GM19035 (cell line): ENCODE data around the gene FAM131C.
"Not testable (repeated sequence)": the region's sequence is repeated elsewhere in the genome, so short reads cannot be mapped to it uniquely, and the experiment has no call there.

ENCODE experiments used
- ATAC-seq: cut with Tn5 transposase; IDR thresholded peaks from one replicate; pipeline ENCODE4 v1.9.1; 2021; ENCODE audit not compliant: unreplicated experiment

FAM131C gene

DNA sequence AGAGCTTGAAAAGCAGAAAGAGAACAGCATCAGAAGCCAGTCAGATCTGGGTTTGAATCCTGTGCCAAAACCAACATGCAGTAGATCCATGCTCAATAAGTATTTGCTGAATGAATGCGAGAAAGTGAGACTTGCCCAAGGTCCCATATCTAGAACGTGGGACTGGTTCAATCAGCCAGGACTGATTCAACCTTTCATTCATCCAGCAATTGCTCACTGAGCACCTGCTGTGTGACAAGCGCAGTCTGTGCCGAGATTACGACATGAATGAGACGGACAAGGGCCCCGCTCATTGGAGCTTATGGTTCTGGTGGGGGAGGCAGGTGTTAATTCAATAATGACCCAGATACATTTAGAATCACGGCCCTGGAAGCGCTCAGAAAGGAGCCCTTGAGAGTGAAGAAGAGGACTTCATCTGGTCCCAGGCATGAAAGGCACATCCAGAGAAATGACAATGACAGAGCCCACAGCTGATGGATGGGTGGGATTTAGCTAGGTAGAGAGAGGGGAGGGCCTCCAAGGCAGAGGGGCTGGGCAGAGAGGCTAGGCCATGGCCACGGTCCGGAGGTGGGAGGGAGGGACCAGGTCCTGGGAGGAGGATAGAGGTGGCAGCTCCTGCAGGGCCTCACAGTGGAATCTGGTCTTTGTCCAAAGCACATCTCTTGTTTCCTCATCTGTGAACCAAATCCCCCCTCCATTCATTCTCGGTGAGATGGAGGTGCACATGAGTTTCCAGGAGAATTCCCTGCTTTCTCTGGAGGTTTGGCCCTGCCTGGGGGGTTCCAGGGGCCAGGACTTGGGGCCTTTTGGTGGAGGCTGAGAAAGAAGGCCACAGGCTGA, 4.2 kb upstream of the FAM131C start:
- ATAC-seq: no peak

DNA sequence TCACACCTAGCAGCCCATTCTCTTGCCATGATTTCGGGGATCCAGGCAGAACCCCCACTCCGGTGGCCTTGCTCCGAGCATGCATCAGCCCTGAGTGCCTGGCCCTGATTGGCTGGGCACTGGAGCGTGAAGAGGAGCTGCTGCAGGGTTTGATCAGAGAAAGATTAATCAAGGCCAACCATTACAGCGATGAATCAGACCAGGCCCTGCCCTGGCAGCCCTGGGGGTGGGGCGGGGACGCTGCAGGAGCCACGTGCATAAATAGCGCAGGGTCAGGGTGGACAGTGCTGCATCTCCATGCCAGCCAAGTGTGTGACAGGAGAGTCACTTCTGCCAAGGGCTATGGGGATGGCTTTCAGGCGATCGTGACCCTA, 3.4 kb upstream of the FAM131C start:
- ATAC-seq: no peak

DNA sequence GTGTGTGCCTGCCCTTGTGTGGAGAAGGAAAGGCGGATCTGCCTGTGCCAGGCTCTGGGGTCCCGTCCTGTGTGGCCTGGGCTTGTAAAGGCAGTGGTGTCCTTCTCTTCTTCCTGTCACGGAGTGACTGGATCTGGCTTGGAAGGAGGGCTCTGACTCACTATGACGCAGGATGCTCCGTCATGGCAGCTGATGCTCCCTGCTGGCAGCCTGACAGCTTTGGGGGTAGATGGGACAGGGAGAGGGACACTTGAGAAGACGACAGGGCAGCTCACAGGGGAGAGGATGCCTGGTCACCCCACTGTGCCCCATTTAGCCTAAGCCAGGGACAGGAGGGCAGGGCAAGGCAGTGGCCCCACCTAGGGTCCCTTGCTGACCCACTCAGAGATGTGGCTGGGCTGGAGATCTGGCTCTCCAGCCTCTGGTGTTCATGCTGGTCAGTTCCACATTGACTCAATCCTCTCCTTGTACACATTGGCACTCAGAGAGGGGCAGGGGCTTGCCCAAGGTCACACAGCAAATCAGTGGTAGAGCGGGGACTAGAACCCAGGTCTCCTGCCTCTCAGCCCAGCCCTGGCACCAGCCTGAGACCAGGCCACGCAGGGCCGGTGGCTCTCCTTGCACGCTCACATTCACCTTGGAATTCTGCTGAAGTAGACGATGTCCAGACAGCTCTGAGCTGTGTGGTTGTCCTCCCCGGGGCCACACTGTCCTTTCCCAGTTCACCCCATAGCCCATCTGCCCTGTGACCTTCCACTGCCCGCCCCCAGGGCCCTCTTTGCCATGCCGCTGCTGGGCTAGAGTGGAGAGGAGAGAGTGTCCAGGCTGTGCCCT, 2.8 kb upstream of the FAM131C start:
- no peak for ATAC-seq

DNA sequence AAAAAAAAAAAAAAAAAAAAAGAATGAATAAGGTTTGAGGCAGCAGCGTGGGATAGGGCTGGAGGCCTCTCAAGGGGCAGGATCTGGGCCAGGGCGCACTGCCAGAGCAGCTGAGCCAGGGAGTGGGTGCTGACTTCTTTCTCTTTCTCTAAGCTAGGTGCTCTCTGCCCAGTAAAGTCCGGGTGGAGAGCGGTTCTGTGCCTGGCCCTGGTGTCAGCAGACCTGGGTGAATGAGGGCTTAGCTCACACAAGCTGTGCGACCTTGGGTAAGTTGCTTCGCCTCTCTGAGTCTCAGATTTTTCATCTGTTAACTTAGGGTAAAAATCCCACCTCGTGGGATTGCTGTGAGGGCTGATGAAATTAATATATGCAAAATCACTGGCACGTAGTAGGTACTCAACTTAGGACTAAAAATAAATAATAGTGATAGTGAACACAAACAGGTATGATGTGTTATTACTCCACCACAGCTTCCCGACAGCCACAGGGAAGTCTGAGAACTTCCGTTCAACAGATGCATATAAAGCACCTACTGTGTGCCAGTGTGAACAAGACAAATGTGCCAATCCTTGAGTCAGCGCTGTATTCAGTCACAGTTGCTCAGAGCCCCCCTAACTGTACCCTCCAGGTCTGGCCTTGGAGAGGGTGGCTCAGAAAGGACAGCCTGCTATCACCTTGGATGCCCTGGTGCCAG, 2.0 kb upstream of the FAM131C start:
- no peak for ATAC-seq

DNA sequence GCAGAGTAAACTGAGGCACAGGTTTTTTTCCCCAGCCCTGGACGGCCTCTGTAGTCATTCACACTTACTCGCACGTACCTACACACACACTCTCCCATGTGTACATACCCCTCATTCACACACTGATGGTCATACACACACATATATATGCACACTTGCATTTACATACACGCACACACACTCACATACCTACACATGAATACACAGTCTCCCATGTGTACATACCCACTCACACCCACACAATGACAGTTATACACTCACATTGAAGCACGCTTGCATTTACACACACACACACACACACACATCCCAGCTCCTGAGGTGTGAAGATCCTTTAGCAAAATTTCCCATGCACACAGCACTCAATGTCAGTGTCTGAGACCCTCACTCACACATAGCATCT, 766 bp upstream of the FAM131C start:
- no peak for ATAC-seq

DNA sequence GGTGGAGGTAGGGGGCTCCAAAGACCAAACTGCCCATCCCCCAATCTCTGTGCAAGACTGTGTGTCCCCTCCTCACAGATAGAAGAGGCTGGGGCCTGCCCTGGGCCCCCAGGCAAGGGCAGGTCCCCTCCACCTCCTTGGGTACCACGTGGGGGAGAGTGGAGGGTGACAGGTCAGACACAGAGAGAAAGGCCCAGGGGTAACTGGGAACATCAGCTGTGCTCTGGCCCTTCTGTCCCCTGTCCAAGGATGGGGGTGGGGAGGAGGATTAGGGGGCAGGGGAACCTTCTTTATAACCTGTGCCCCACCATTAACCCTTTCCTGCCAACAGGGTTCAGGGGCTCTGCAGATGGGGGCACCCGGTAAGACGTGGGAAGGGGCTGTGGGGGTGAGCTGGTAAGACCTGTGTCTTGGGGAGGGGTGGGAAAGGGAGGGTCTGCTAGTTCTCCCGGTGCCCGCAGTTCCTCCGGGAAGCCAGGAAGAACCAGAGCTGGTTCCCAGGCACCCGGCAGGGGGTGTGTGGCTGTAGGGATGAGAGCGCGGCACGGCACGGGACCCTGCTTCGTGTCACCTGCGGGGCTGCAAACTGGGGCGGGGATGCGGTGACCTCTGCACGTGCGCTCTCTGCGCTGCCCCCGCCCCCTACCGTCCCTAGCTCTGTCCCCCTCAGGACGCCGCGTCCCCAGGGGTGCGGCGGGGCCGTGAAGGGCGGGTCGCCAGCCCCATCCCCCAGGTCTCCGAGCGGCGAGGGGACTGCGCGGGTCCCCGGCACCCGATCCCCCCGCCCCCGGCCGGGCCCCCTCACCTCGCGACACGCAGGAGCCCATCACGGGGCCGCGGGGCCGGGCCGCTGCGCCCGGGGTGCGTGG, 601 bp downstream of the FAM131C start:
- ATAC-seq: no peak

DNA sequence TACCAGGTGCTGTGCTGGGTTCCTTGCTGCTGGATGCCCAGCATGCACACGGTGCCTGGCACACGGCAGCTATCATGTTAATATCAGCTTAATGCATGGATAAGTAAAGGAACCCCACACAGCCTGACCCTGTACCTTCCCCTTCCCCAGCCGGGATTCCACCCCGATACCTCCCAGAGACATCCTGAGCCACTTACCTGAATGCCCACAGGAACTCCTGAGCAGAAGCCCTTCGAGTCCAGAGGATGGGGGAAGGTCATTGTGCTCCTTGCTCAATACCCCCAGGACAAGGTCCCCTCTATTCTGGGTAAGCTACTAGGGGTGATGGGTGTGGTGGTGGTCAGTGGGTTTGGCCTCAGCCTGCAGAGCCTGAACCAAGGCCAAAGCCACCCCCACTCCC, 1.4 kb downstream of the FAM131C start:
- ATAC-seq: no peak

DNA sequence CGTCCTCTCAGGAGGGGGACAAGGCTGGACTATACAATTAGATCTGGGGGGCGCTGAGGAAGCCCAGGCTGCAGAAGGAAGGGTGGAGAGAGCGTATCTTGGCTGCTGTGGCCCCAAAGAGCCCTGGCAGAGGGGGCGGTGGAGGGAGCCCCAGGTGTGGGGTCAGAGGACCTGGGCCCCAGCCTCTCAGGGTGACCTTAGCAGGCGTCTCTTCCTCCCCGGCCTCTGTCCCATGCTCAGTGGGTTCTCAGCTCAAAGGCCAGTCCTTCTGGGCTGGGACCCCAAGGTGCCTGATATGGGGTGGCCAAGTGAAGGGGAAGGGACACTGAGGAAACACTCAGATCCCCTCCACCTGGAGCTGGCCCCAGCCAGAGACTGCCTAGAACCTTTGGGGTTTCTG, 1.8 kb downstream of the FAM131C start:
- no peak for ATAC-seq

DNA sequence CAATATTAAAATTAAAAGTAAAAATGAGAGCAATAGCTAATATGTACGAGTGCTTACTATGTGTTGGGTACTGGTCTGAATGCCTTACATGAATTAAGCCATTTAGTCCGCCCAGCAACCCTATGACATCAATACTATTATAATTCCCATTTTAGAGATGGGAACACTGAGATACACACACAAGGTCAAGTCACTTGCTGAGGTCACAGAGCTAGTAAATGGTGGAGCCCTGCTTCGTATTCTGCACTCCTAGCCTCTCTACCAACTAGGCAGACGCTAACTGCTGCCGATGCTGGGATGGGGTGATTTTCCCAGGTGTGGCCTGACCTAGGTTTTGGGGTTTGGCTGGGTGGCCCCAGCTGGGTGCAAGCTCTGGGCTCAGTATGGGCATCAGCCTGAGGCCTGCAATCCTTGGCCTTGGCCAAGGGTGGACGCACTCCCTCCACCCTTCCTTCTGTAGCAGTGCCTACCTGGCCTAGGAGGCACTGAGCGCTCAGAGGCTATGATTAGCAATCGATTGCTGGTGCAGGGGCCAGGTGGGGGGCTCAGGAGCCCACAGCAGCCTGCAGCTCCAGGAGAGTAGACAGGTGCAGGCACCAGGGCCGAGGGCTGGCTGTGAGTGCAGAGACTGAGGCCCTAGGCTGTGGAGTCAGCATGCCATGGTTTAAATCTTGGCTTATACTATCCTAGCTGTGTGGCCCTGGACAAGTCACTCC, 2.7 kb downstream of the FAM131C start:
- ATAC-seq: no peak

DNA sequence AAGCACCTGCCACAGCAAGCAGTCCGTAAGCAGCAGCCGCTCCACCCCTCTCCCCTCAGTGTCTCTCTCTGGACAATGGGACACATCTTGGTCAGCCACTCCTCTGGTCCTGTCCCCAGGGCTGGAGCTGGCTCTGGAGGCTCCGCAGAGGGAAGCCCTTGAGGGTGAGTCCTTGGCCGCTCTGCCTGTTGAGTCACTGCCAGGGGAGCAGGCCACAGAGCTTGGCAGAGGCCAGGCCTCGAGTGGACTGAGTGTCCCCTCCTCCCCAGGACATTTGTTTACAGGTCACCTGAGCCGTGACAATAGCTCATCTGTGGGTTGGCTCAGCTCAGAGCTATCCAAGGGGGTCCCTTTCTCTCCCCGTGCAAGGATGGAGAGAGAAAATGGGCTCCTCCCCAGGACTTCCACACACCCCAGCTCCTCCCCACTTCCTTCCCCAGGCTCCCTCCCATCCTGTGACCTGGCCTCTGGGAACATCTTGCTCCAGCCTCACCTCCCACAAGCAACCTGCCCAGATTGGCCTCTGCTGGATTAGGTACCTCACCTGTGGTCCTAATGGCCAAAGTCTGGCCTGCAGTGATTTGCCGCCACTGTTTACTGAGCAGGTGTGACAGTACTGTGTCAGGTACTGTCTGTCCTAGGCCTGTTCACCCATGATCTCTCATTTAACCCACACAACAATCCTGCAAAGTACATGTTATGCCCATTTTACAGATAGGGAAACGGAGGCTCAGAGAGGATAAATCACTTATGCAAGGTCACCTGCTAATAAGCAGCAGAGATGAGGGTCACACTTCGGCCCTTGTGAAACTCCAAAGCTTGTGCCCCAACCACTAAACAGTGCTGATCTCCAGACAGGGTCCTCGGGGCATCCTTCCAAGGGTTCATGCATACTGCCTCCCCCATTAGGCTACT, 4.8 kb downstream of the FAM131C start:
- no peak for ATAC-seq

DNA sequence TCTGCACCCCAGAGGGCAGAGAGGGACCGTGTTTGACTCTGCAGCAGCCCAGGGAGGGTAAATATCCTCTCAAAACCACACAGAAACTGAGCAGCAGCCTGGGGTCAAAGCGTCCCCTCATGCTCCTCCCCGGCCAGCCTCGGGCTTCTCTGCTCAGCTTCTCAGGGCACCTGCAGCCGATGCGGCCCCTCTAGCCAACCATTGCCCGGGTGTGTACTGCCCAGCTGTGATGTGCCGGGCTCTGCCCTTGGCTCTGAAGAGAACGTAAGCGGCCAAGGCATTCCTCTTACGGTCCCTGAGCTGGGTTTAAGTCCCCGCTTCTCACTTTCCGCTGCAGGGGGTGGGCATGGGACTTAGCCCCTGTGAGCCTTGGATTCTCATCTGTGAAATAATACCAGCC, 5.5 kb downstream of the FAM131C start:
- ATAC-seq: no peak

DNA sequence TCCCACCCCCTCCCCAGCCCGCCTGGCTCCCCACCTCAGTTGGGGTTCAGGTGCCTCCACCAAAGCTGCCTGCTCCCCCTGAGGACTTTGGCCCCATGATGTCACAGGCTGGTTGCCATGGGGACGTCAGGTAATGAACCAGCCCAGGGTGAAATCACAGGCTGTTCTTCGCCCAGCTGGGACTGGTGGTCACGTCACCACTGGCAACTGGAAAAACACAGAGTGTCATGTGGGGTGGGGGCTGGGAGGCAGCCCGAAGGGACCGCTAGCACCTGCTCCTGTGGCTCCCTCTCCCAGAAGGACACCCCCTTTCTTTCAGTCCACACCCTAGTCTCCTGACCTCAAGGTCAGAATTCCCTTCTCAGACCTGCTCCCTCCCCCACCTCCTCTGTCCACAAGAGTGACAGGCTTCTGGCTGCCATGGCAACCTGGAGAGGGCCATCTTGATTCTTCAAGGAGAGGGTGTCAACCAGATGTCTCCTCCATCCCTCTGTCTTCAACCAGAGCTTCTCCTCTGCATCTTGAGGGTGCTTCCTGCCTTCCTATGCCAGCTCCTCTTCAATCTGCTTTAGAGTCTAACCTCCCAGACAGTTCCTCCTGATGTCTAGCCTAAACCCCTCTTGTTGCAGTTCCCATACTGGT, 6.2 kb downstream of the FAM131C start:
- ATAC-seq: no peak

DNA sequence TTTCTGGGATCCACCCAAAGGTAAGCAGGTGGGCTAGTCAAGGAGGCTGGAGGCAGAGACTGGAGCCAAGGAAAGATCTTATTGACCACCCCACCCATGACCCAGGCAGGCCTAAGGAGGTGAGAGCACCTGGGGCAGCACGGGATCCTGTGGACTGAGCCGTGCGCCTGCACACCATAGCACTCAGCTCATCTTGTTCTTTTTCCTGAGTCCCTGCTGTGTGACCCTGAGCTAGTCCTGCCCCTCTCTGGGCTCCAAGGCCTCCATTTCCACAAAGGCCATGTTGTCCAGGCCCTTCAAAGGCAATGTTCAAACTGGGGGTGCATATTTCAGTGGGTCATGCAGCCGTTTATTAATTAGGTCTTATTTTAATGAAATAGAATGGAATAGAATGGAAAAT, 7.2 kb downstream of the FAM131C start:
- no peak for ATAC-seq

DNA sequence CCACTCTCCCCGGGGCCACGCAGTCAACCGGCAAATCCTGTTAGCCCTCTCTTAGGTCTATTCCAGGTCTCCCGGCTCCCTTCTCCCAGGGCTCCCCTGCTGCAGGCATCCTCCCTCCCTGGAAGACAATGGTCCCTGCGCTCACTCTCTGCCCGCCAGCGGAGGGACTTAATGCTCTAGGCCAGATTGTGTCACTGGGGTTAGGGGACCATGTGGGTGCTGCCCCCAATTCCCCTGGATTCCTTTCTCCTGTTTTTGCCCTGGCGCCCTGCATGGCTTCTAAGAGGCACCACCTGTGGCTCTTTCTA, 8.2 kb downstream of the FAM131C start:
- no peak for ATAC-seq

DNA sequence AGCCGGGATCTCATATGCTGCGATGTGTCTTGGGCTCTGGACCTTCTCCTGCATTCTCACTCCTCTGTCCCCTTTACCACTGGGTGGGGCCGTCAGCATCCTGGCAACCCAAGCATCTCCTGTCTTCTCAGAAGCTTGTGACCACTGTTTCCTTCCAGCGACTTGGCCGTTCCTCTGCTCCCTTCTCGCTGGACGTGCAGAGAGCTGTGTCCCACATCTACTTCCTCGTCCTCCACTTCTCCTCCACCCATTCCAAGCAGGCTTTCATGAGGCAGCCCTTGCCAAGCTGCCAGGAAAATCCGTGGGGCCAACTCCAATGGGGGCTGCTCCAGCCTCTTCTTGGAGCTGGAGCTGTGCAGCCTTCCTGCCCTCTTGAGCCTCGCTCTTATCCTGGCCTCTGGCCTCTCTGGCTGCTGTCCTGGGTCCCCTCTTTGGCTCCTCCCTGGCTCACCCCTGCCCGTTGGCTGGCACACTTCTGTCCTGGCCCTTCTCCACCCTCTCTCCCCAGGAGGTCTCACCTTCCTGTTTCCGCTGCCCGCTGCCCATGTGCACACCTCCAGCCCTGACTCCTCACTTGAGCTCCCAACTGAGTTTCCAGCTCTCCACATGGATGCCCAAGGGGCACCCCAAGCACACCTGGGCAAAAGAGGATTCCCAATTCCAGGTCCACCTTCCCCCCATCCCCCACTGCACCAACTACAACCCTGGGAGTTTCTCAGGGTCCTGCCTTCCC, 8.7 kb downstream of the FAM131C start:
- ATAC-seq: no peak

DNA sequence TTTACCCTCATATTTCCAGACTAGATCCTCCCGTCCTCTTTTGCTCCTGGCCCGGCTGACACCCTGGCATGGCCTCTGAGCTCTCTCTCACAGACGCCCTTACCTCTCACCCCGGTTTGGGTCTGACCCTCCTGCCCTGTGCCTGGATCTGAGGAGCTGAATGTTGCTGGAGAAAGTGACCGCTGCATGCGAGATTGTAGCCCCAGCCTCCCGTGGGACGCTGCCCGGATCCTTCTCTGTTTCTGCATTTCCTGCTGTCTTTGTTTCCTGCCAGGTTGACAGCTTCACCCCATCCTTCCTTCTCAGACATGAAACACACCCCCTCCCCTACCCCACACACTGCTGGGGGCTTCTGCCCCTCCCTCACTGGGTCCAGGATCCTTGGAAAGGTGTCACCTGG, 9.5 kb downstream of the FAM131C start:
- no peak for ATAC-seq

DNA sequence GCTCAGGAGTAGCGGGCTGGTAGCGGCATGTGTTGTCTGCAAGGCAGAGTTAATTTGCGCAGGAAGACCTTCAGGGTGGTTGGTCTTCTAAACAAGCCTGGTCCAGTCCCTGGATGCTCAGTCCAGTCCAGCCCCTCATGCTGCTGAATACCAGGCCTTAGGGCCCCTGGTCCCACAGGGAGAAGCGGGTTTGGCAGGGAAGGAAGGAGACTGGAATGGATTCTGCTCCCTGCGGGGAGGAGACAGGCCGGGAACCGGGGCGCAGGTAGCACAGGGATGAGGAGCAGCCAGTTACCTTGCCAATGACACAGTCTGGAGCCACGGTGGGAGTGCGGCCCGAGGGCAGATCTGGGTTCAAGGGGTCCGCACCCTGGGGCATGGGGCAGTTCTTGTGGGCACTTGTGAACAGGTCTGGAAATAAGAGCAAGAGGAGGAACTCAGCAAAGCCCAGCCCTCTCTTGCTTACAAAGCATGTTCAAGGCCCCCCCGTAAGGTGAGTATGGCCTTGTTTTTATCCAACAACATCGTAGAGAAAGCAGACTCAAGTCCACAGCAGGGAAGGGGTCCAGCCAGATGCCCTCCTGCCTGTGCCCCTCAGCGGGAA, 10.1 kb downstream of the FAM131C start:
- no peak for ATAC-seq

DNA sequence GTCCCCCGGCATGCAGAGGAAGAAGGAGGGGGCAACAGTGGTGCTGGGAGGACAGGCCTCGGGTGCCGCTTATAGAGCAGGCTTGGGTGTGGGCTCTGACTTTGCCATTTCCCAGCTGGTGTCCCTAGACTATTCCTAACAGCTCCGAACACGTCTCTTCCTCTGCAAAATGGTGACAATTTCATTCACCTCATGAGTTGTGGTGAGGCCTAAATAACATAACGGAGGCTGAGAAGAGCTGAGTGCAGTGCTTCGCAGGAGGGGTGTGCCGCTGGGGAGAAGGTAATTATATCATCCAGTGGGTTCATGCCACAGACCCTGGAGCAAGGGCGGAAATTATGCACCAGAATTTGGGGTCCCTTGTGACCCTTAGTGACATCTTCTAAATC, 10.8 kb downstream of the FAM131C start:
- ATAC-seq: not testable (repeated sequence)
